ENCODE measurements around the gene CALML4.
"Not testable (repeated sequence)": the region's sequence is repeated elsewhere in the genome, so short reads cannot be mapped to it uniquely, and the experiment has no call there.

Gene CALML4

GRCh38 chr15:68204776-68205557, at the start of gene CALML4:
Gene CALML4 (minus strand): TSS chr15:68205332. CDS start chr15:68205247, 85 bp downstream.
- DNase-seq (ENCODE audit: low read depth in 3 of 3), result no peak

- no peak for DNase-seq (ENCODE audit: low read depth in 3 of 3)
These were observed 47.9 kb upstream of the CALML4 start for GRCh38 chr15:68252925-68253534.

- DNase-seq (ENCODE audit: low read depth in 3 of 3), result no peak
These were observed 44.1 kb upstream of the CALML4 start for GRCh38 chr15:68249058-68249713.

- DNase-seq (ENCODE audit: low read depth in 3 of 3), result no peak
These were observed 39.1 kb upstream of the CALML4 start for GRCh38 chr15:68244235-68244634.

- no peak for DNase-seq (ENCODE audit: low read depth in 3 of 3)
These were observed 36.2 kb upstream of the CALML4 start for GRCh38 chr15:68241088-68241935.

GRCh38 chr15:68239025-68239424, 33.9 kb upstream of the CALML4 start:
- no peak for DNase-seq (ENCODE audit: low read depth in 3 of 3)

GRCh38 chr15:68235022-68235421, 29.9 kb upstream of the CALML4 start:
- DNase-seq (ENCODE audit: low read depth in 3 of 3), result no peak

- DNase-seq (ENCODE audit: low read depth in 3 of 3), result not testable (repeated sequence)
These were observed 29.4 kb upstream of the CALML4 start for GRCh38 chr15:68234520-68234919.

GRCh38 chr15:68234060-68234459, 28.9 kb upstream of the CALML4 start:
- no peak for DNase-seq (ENCODE audit: low read depth in 3 of 3)

GRCh38 chr15:68232937-68233336, 27.8 kb upstream of the CALML4 start:
- no peak for DNase-seq (ENCODE audit: low read depth in 3 of 3)

GRCh38 chr15:68232449-68232848, 27.3 kb upstream of the CALML4 start:
- DNase-seq (ENCODE audit: low read depth in 3 of 3), result no peak

GRCh38 chr15:68231102-68231818, 26.1 kb upstream of the CALML4 start:
- no peak for DNase-seq (ENCODE audit: low read depth in 3 of 3)

GRCh38 chr15:68230157-68231100, 25.3 kb upstream of the CALML4 start:
- DNase-seq (ENCODE audit: low read depth in 3 of 3), result no peak

GRCh38 chr15:68229386-68230156, 24.4 kb upstream of the CALML4 start, which contains the start of gene CLN6:
Gene CLN6 (minus strand): TSS chr15:68229728. CDS start chr15:68229584, 144 bp downstream.
- DNase-seq (ENCODE audit: low read depth in 3 of 3), result peak; percentile 64 to 88 (median 68)

GRCh38 chr15:68228971-68229385, 23.8 kb upstream of the CALML4 start:
- no peak for DNase-seq (ENCODE audit: low read depth in 3 of 3)

GRCh38 chr15:68228143-68228970, 23.2 kb upstream of the CALML4 start:
- no peak for DNase-seq (ENCODE audit: low read depth in 3 of 3)

- DNase-seq (ENCODE audit: low read depth in 3 of 3), result no peak
These were observed 22.6 kb upstream of the CALML4 start for GRCh38 chr15:68227643-68228142.

GRCh38 chr15:68225442-68225841, 20.3 kb upstream of the CALML4 start:
- not testable (repeated sequence) for DNase-seq (ENCODE audit: low read depth in 3 of 3)

All from stimulated activated CD4-positive, alpha-beta T cell treated with anti-CD3 and anti-CD28 coated beads, TNF-alpha, amount 100 ng/mL, for 48 hours (primary cell).